GM23248 (cell line): ENCODE data around the gene STAP1. TPM values are rescaled to one million over a fixed set of nuclear protein-coding genes. Genes with fewer than 3 reads are reported as not detected.
"Not testable (repeated sequence)": the region's sequence is repeated elsewhere in the genome, so short reads cannot be mapped to it uniquely, and the experiment has no call there.

Source experiments
- DNase-seq: peaks from one replicate; pipeline ENCODE4 v3.0.0-alpha.2; 2015
- H2AFZ ChIP-seq: fragments of 200-600 bp; sonication (generic); 2 replicates; pipeline ENCODE4 v1.6.1; 2016; ENCODE audit warnings: antibody characterized with exemption
- H3F3A ChIP-seq: fragments of 200-600 bp; sonication (generic); 2 replicates; pipeline ENCODE4 v1.6.1; 2016; ENCODE audit warnings: mild to moderate bottlenecking, antibody characterized with exemption, mixed run types; ENCODE audit not compliant: insufficient read depth
- H3K27ac ChIP-seq: fragments of 200-600 bp; sonication (generic); 2 replicates; pipeline ENCODE4 v1.5.1; 2016; ENCODE audit warnings: mild to moderate bottlenecking
- H3K27me3 ChIP-seq: fragments of 200-600 bp; sonication (generic); replicated peaks from 2 replicates; pipeline ENCODE4 v1.6.1; 2016; ENCODE audit warnings: mild to moderate bottlenecking; ENCODE audit not compliant: insufficient read depth
- H3K36me3 ChIP-seq: fragments of 200-600 bp; sonication (generic); 2 replicates; pipeline ENCODE4 v1.6.1; 2016; ENCODE audit warnings: low read depth, mild to moderate bottlenecking
- H3K4me1 ChIP-seq: fragments of 200-600 bp; sonication (generic); 2 replicates; pipeline ENCODE4 v1.6.1; 2016; ENCODE audit warnings: mild to moderate bottlenecking; ENCODE audit not compliant: insufficient read depth
- H3K4me2 ChIP-seq: fragments of 200-600 bp; sonication (generic); one replicate; pipeline ENCODE4 v1.6.1; 2016; ENCODE audit warnings: mild to moderate bottlenecking; ENCODE audit not compliant: unreplicated experiment
- H3K4me3 ChIP-seq: fragments of 200-600 bp; sonication (generic); 2 replicates; pipeline ENCODE4 v1.5.1; 2016; ENCODE audit warnings: mild to moderate bottlenecking
- H3K79me2 ChIP-seq: fragments of 200-600 bp; sonication (generic); 2 replicates; pipeline ENCODE4 v1.6.1; 2016; ENCODE audit warnings: mild to moderate bottlenecking; ENCODE audit not compliant: insufficient read depth
- H3K9ac ChIP-seq: fragments of 200-600 bp; sonication (generic); 2 replicates; pipeline ENCODE4 v1.6.1; 2016; ENCODE audit warnings: mild to moderate bottlenecking
- H3K9me2 ChIP-seq: fragments of 200-600 bp; sonication (generic); 2 replicates; pipeline ENCODE4 v1.6.1; 2016; ENCODE audit warnings: mixed run types, mild to moderate bottlenecking, moderate library complexity; ENCODE audit not compliant: insufficient read depth
- H3K9me3 ChIP-seq: fragments of 200-600 bp; sonication (generic); one replicate; pipeline ENCODE4 v1.6.1; 2017; ENCODE audit warnings: low read depth
- H4K20me1 ChIP-seq: fragments of 200-600 bp; sonication (generic); 2 replicates; pipeline ENCODE4 v1.6.0; 2016; ENCODE audit not compliant: insufficient read depth
- EZH2 ChIP-seq: fragments of 200-600 bp; sonication (generic); IDR thresholded peaks from 2 replicates; pipeline ENCODE4 v1.6.1; 2018; ENCODE audit warnings: antibody characterized with exemption, mild to moderate bottlenecking; ENCODE audit not compliant: insufficient read depth, poor library complexity, severe bottlenecking
- EZH2phosphoT487 ChIP-seq: fragments of 200-600 bp; sonication (generic); IDR thresholded peaks from 2 replicates; pipeline ENCODE4 v1.6.1; 2018; ENCODE audit warnings: antibody characterized with exemption, moderate library complexity, mild to moderate bottlenecking, low read depth; ENCODE audit not compliant: insufficient read depth
- WGBS, 2 experiments: methylation state at CpG; one replicate each; pipeline ENCODE4 v1.1.6; 2015 to 2017; ENCODE audit warnings: low lambda C conversion rate in 2 of 2, low coverage in 1 of 2; ENCODE audit errors: missing lambda C conversion rate in 2 of 2; 5-methylcytosine and 5-hydroxymethylcytosine counted together
- in situ Hi-C: fragments of 300-500 bp; cut with MboI; formaldehyde crosslinking; loops from 2 replicates; pipeline ENCODE4 v1.15.0; 2020
- polyA plus RNA-seq: library from polyadenylated mRNA; unstranded; fragments of >200 nt; fragmentation: Nextera tagmentation; extraction: Ambion mirVana; gene quantifications from 2 replicates; pipeline ENCODE4 v1.2.1, GENCODE V29; 2016
- total RNA-seq: library from RNA; depleted of rRNA; stranded (reverse); fragments of >200 nt; shearing (Covaris generic); gene quantifications from 2 replicates; pipeline ENCODE4 v1.2.3, GENCODE V29; 2014

Gene STAP1
- total and polyA plus RNA-seq, 2 experiments from 2014 or later: not detected

- DNase-seq: no peak
- Histone ChIP-seq H3K9me3 (no peaks in the 10 kb centered on the region), H3K4me1 (no peaks in the 10 kb centered on the region), H3K9ac (no peak overlapping the region), H3K27ac (no peak overlapping the region), H3K27me3 (no peaks in the 10 kb centered on the region), H3K4me3 (no peak overlapping the region), H3K36me3 (peaks cover 33% of the 10 kb centered on the region), H4K20me1 (no peaks in the 10 kb centered on the region), H3K4me2 (no peak overlapping the region), H2AFZ (no peak overlapping the region), H3K9me2 (no peaks in the 10 kb centered on the region), H3K79me2 (no peaks in the 10 kb centered on the region), H3F3A (no peaks in the 10 kb centered on the region)
- no peak for TF ChIP-seq EZH2phosphoT487
- no peak for TF ChIP-seq EZH2
- in situ Hi-C loops: no loop called here
- WGBS, 2 experiments: 70 to 71% methylated on average over 1 of the region's 1 CpG
Observed at GRCh38 chr4:67616478-67616877, 58.0 kb downstream of the STAP1 start.

GRCh38 chr4:67624939-67625338 is 66.4 kb downstream of the STAP1 start:
- no peaks in the 10 kb centered on the region for H4K20me1 ChIP-seq
- no peak overlapping the region for H3K4me3 ChIP-seq
- H3K9me2 ChIP-seq: no peaks in the 10 kb centered on the region
- no peak overlapping the region for H3K9ac ChIP-seq
- no peaks in the 10 kb centered on the region for H3K27me3 ChIP-seq
- H3K36me3 ChIP-seq: peaks cover 72% of the 10 kb centered on the region
- H3K27ac ChIP-seq: no peak overlapping the region
- H2AFZ ChIP-seq: no peak overlapping the region
- H3F3A ChIP-seq: no peaks in the 10 kb centered on the region
- in situ Hi-C loops: no loop called here
- DNase-seq: no peak
- no peak overlapping the region for H3K4me2 ChIP-seq
- H3K9me3 ChIP-seq: no peaks in the 10 kb centered on the region
- WGBS, 2 experiments: 58 to 75% methylated on average over 3 of the region's 3 CpGs
- TF ChIP-seq EZH2 (no peak), EZH2phosphoT487 (no peak)
- no peaks in the 10 kb centered on the region for H3K79me2 ChIP-seq
- H3K4me1 ChIP-seq: no peaks in the 10 kb centered on the region

- no peak overlapping the region for H3K27ac ChIP-seq
- no peaks in the 10 kb centered on the region for H3K9me2 ChIP-seq
- H3K4me3 ChIP-seq: no peak overlapping the region
- H3K9me3 ChIP-seq: no peaks in the 10 kb centered on the region
- in situ Hi-C loops: no loop called here
- H3K79me2 ChIP-seq: no peaks in the 10 kb centered on the region
- H4K20me1 ChIP-seq: no peaks in the 10 kb centered on the region
- peaks cover 65% of the 10 kb centered on the region for H3K36me3 ChIP-seq
- H3K27me3 ChIP-seq: no peaks in the 10 kb centered on the region
- DNase-seq: no peak
- no peak overlapping the region for H3K9ac ChIP-seq
- no peaks in the 10 kb centered on the region for H3K4me1 ChIP-seq
- TF ChIP-seq EZH2phosphoT487 (no peak), EZH2 (no peak)
- 86 to 88% methylated on average over 3 of the region's 3 CpGs for WGBS, 2 experiments
- H3F3A ChIP-seq: no peaks in the 10 kb centered on the region
- no peak overlapping the region for H2AFZ ChIP-seq
- H3K4me2 ChIP-seq: no peak overlapping the region
Observed at GRCh38 chr4:67632492-67632891, 74.0 kb downstream of the STAP1 start.

- Histone ChIP-seq H3K4me1 (no peaks in the 10 kb centered on the region), H3K4me3 (no peak overlapping the region), H3K36me3 (peaks cover 59% of the 10 kb centered on the region), H3F3A (no peaks in the 10 kb centered on the region), H3K9me2 (no peaks in the 10 kb centered on the region), H3K27me3 (no peaks in the 10 kb centered on the region), H3K9ac (no peak overlapping the region), H2AFZ (no peak overlapping the region), H3K4me2 (no peak overlapping the region), H3K79me2 (no peaks in the 10 kb centered on the region), H4K20me1 (no peaks in the 10 kb centered on the region), H3K27ac (no peak overlapping the region), H3K9me3 (no peaks in the 10 kb centered on the region)
- DNase-seq: no peak
- WGBS, 2 experiments: 71 to 72% methylated on average over 2 of the region's 2 CpGs
- in situ Hi-C loops: no loop called here
- TF ChIP-seq EZH2phosphoT487: no peak
- TF ChIP-seq EZH2: no peak
Observed at GRCh38 chr4:67634741-67635140, 76.2 kb downstream of the STAP1 start.

GRCh38 chr4:67635331-67635730 is 76.8 kb downstream of the STAP1 start:
- no peak for DNase-seq
- no peak overlapping the region for H3K4me2 ChIP-seq
- H3K4me3 ChIP-seq: no peak overlapping the region
- WGBS, 2 experiments: 97 to 100% methylated on average over 2 of the region's 2 CpGs
- no peak overlapping the region for H3K9ac ChIP-seq
- no peaks in the 10 kb centered on the region for H3K79me2 ChIP-seq
- H3K27me3 ChIP-seq: no peaks in the 10 kb centered on the region
- no peaks in the 10 kb centered on the region for H3K4me1 ChIP-seq
- H3K9me2 ChIP-seq: no peaks in the 10 kb centered on the region
- TF ChIP-seq EZH2phosphoT487 (no peak), EZH2 (no peak)
- H2AFZ ChIP-seq: no peak overlapping the region
- in situ Hi-C loops: no loop called here
- H3K9me3 ChIP-seq: no peaks in the 10 kb centered on the region
- no peaks in the 10 kb centered on the region for H3F3A ChIP-seq
- no peak overlapping the region for H3K27ac ChIP-seq
- H4K20me1 ChIP-seq: no peaks in the 10 kb centered on the region
- H3K36me3 ChIP-seq: peaks cover 53% of the 10 kb centered on the region

- H3K9me2 ChIP-seq, H3K4me3 ChIP-seq, H3K27ac ChIP-seq, H3K9me3 ChIP-seq, in situ Hi-C loops, H3K4me1 ChIP-seq, H3K4me2 ChIP-seq, H2AFZ ChIP-seq, H3K79me2 ChIP-seq, H4K20me1 ChIP-seq, H3K9ac ChIP-seq, DNase-seq, H3F3A ChIP-seq, H3K27me3 ChIP-seq: not testable (repeated sequence)
- peaks cover 44% of the 10 kb centered on the region for H3K36me3 ChIP-seq
- 95% methylated on average over 26 of the region's 30 CpGs; no CpG with 5 or more reads in 1 of the 2 experiments for WGBS, 2 experiments
Observed at GRCh38 chr4:67636978-67637377, 78.5 kb downstream of the STAP1 start.
